GM19035 (cell line): ENCODE measurements around the gene LRRC72.
"Not testable (repeated sequence)": the region's sequence is repeated elsewhere in the genome, so short reads cannot be mapped to it uniquely, and the experiment has no call there.

Source experiments
- ATAC-seq: cut with Tn5 transposase; IDR thresholded peaks from one replicate; pipeline ENCODE4 v1.9.1; 2021; ENCODE audit not compliant: unreplicated experiment

LRRC72 gene

DNA sequence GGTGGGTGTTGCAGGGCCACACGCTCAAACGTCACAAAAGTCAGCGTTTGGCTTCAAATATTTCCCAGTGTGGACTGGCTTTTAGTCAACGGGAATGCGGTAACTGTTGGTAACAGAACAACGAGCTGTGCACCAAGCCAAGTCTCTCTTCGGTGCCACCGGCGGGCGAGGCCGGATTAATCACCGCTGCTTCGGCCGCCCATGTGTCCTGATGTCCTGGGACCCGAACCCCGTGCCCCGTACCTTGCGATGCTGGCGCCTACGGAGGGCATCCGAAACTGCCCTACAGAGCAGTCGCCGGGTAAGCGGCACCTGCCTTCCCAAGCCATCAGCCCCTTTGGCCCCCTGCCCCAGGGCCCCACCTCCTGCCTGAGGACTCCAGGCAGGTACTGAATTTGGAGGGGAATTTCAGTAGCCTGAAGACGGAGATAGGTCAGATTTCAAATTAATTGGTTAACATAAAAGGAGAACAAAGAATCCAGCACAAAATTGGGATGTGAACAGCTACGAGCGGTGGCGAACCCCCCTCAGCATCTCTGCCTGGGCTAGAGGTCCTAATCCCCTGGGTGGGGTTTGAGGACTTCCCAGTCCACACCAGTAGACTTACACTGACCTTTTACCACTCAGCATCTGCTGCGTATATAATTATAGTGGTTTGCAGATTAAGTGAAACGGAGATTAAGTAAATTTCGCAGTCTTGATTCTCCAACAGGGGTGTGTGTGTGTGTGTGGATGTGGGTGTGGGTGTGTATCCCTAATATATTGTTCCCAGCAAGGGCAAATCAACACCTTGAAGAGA lies at the start of gene LRRC72:
Gene LRRC72 (plus strand): TSS at position 84 of the 799 bp plus-strand sequence. CDS start 128 bp downstream, at position 212.
- ATAC-seq, result no peak

GRCh38 chr7:16479161-16479560 lies 47.5 kb upstream of the LRRC72 start:
- ATAC-seq, result no peak

- ATAC-seq, result no peak
Measured at GRCh38 chr7:16479591-16479990, 47.0 kb upstream of the LRRC72 start.

DNA sequence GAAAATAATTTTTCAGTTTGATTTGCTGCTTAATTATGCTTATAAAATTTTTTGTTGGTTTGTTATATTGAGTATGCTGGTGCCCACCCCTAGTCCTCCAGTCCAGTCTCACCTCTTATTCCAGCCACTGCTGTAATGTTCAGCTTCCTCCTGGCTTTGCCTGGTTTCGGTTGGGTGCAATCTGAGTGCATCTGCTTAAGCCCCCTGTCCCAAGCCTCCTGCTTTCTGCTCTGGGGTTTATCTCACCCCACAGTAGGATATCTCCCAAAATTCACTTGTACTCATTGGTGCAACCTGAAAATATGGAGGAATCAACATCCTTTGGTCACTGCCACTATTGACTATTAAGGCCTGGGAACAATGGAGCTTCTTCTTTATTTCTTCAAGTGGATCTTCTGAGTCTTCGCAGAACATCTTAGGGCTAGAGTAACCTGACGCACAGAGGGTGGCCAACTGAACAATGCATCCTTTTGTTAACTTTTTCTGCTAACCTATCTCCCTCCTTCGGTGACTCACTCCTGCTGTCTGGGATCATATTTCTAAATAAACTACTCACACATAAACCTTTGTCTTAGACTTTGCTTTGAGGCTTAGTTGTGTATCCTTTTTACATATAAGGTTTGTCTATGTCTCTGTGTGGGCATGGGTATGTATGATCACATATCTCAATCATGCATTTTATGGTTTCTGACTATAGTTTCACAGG lies 42.0 kb upstream of the LRRC72 start:
- ATAC-seq, result no peak

- ATAC-seq, result no peak
Measured at GRCh38 chr7:16491148-16491547, 35.5 kb upstream of the LRRC72 start.

DNA sequence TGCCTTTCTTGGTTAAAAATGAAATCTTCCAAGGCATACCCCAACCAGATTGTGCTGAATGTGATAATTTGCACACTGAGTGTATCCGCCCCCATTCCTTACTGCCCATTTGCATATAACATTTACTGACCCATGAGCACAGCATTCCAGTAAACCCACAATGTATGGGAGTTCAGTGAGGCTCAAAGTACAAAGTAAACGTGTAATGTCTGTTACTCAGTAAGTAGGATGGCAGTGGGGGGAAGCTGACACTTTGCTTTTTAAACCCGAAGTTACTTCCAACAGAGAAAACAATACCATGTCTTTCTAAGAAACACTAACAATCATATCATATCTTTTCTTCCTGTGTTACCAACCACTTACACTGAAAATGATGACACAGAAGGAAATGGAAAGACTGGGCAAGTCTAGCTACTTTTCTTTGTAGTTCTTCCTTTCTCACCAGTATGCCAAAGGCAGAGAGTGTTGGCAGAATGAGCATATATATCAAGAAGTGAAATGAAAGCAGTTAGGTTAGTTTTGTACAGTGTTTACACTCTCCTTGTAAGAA lies 34.0 kb upstream of the LRRC72 start:
- no peak for ATAC-seq

DNA sequence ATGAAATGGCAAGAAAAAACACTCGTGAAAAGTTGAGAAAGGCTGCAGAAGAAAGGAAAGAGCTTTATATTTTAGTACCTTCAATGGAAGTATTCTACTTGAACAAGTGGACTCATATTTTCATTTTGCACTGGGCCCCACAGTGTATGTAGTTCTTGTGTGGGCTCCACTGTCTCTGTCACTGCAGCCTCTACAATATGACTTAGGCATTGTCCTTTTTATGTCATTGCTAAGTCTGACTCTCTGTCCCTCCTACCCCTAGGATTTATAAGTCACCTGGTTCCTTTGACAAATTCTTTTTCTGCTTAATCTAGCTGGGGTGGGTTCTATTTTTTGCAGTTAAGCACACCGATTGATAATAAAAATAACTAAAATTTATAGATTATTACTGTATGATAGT lies 33.4 kb upstream of the LRRC72 start:
- ATAC-seq, result no peak

DNA sequence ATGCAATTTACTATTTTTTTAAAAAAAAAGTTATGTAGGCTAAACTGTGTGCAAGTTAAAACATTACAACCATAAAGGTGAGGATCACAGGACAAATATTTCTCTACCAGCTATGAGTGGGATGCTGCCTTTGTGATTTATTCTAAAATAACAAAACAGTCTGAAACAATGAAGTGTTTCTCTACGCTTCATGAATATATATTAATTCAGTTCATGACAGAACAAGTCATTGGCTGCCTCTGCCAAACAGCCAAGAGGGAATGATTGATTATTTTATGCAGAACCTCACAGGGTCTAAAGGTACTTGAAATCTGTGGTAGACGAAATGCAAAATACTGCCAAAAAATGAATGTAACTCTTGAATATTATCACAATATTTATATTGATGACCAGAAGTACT lies 32.1 kb upstream of the LRRC72 start:
- ATAC-seq, result no peak

DNA sequence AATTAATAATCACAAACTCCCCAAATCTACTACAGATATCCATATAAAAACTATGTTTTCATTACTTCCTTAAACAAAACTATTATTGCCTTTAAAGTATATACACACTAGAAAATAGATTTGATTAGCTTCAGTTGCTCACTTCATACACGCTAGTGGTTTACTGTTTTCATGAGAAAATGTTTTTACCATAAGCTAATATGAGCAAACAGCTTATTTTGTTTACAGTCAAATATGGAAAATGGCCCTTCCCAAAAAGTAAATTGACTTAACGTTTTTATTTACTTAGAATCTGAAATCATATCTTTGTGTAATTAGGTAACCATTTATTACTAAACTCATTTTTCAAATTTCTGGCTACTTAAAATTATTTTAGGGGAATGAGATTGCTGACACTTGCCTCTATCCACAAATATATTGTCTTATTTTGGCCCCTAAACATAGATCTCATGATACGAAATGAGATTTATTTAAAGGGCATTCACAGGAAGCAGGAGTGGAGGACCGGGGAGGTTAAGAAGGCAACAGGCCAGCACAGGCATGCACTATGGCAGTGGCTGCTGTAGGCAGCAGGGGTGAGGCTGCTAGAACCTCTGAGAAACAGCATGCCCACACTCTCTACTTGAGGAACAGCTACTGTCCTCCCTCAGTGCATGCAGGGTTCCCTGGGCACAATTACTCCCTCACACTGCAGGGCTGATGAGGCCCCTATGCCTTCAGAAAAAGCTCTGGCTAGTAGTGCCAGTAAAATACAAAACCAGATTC lies 31.5 kb upstream of the LRRC72 start:
- no peak for ATAC-seq

DNA sequence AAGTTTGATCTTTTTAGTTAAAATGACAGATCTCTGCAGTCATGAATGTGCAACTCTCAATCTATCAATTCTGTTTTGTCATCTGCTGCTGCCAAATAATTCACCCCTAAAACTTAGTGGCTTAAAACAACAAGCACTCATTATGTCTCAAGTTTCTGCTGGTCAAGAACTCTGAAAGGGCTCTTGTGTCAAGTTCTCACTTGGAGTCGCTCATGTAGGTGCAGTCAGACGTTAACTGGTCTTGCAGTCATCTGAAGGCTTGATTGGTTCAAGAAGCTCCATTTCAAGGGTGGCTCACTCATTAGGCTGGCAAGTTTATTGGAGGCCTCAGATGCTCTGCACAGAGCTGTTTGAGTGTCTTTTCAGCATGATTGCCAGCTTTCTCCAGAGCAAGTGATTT lies 28.5 kb upstream of the LRRC72 start:
- no peak for ATAC-seq

- no peak for ATAC-seq
Measured at GRCh38 chr7:16502303-16502702, 24.3 kb upstream of the LRRC72 start.

GRCh38 chr7:16504019-16504418 lies 22.6 kb upstream of the LRRC72 start:
- no peak for ATAC-seq

DNA sequence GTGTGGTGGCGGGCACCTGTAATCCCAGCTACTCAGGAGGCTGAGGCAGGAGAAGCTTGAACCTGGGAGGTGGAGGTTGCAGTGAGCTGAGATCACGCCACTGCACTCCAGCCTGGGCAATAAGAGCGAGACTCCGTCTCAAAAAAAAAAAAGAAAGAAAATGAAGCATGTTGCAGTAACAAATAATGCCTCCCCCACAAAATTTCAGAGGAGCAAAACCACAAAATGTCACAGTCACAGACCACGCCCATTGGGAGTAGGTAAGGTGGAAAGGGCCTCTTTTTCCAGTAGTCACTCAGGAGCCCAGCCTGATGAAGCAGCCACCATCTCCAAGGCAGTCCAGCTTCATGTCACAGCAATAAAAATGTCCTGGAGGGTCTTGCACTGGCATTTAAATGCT lies 20.2 kb upstream of the LRRC72 start:
- ATAC-seq, result not testable (repeated sequence)

DNA sequence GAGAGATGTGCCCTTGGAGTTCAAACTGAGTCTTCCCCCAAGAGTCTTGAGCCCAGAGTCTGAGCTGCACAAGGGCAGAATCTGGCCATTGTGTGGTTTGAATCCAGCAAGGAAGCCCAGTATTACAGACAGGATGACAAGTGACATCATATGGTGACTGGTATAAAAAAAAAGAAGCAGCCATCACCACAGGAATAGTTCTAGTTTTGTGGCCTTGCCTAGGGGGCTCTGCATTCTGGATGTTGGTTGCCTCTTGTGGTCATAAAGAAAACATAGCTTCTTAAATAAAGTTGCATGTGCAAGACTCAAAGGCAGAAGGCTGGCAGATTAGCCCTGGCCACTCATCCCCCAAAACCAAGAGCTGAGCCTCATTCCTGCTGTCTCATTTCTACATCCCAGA lies 16.8 kb upstream of the LRRC72 start:
- ATAC-seq, result no peak

- ATAC-seq, result no peak
Measured at GRCh38 chr7:16511314-16511713, 15.3 kb upstream of the LRRC72 start.

- no peak for ATAC-seq
Measured at GRCh38 chr7:16512097-16512496, 14.5 kb upstream of the LRRC72 start.

GRCh38 chr7:16514271-16514670 lies 12.4 kb upstream of the LRRC72 start:
- ATAC-seq, result no peak

GRCh38 chr7:16514729-16515128 lies 11.9 kb upstream of the LRRC72 start:
- ATAC-seq, result no peak

GRCh38 chr7:16515785-16516685 lies 10.6 kb upstream of the LRRC72 start:
- no peak for ATAC-seq

DNA sequence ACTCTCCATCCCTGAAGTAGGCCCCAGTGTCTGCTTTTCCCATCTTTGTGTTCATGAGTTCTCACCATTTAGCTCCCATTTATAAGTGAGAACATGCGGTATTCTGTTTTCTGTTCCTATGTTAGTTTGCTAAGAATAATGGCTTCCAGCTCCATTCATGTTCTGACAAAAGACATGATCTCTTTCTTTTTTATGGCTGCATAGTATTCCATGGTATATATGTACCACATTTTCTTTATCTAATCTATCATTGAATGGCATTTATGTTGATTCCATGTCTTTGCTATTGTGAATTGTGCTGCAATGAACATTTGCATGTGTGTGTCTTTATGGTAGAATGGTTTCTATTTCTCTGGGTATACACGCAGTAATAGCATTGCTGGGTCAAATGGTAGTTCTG lies 6.6 kb upstream of the LRRC72 start:
- not testable (repeated sequence) for ATAC-seq
